NCI-H510A treated with DMSO at 0.1 percent for 48 hours (cell line): ENCODE results near the gene MAMDC2.

Experiments used
- DNase-seq: peaks from one replicate; lab custom pipeline; 2025; lab: John Stamatoyannopoulos, UW

The MAMDC2 gene

GRCh38 chr9:70108181-70108580 is 64.5 kb downstream of the MAMDC2 start:
- no peak for DNase-seq

- DNase-seq = peak; percentile 69
These were observed 66.8 kb downstream of the MAMDC2 start for GRCh38 chr9:70110194-70111041.

GRCh38 chr9:70111042-70111602 is 67.5 kb downstream of the MAMDC2 start:
- DNase-seq = peak; percentile 67

DNA sequence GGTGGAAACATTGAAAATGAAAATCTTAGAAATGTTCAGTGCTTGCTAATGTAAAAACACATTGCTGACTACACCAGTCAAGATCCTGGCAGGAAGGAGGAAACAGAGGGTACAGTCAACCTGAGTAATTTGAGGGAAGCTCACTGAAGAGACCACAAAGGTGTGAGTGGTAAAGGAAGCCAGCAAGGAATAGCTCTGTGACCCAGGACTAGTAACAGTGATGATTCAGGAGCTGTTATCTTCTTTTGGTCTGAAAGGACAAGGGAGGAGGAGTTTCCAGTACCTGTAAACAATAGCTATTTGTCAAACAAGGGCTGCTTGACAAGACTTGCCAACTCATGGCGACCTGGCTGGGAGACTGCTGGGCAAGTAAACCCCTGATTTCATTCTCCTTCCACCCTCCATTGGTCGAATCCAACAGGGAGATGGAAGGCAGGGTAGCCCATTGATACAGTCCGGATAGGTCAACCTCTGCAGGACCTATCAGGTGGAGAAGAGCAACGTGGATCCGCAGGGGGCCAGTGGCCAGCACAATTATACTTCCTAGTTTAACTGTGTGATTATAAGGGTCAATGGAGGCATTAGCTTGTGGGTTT is 68.1 kb downstream of the MAMDC2 start:
- DNase-seq = no peak

DNA sequence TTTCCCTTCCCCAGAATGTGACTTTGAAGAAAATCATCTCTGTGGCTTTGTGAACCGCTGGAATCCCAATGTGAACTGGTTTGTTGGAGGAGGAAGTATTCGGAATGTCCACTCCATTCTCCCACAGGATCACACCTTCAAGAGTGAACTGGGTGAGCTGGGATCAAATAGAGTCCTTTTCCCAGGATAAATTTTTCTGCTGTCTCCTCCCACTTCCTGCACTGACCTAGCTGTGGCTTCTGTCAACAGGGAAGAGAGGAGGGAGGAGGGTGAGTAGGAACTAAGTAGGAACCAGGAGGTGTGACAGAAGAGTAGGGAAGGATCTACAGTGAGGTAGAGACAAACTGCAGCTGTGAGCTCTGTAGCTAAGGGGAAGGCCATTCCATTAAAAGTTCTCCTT is 69.3 kb downstream of the MAMDC2 start:
- DNase-seq = peak; percentile 75

DNA sequence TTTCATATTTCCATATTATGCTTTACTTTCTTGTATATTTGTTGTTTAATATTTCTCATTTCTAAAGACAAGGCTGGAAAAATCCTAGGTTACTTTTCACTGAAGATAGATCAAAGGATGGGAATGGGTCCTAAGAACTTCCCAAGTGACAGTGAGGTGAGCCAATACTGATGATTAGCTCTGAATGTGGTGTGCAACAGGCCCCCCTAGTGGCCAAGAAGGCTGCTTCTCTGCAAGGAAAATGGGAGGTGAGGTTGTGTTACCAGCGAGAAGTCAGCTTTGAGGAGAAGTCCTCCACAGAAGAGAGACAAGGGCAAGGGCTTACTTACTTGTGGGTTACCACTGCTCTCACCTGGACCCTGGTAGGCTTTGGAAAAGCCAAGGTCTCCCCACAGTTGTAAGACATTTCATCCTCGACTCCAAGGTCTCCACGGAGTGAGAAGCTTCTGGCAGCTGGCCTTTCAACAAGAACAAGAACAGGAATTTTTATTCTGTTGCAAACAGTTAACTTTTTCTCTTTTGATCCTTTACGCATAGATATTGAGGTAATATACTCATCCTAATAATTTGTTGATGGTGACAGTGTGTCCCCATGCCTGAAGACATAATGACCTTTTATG is 69.9 kb downstream of the MAMDC2 start:
- peak; percentile 75 for DNase-seq

- DNase-seq = no peak
These were observed 71.2 kb downstream of the MAMDC2 start for GRCh38 chr9:70114898-70115297.

GRCh38 chr9:70117835-70118319 is 74.2 kb downstream of the MAMDC2 start:
- DNase-seq = no peak

GRCh38 chr9:70119786-70120185 is 76.1 kb downstream of the MAMDC2 start:
- DNase-seq = no peak

GRCh38 chr9:70120834-70121510 is 77.3 kb downstream of the MAMDC2 start:
- no peak for DNase-seq

DNA sequence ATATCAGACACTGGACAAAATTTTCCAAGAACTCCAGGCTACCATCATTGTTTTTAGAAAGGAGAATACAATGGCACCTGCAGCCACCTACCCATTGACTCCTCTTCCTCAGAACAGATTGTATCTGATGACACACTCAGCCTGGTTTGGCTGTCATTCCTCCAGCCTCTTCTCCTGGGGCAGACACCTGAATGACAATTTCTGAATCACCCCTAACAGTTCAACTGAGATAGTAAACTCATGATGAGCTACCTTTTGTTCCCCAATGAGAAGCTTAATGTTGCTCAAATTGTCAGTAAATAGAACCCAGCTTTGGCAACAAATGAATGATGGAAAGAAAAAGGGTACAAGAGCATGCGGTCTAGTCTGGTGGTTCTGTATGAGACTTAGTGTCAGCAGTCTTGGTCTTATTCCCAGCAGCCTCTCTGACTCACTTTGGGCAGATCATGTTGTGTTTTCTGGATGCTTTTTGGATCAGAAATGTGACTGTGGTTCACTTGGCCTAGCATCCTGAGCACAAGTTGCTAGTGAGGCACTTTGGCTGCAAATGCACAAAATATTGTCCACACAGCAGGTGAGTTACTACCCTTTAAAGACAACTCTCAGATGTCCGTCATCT is 78.3 kb downstream of the MAMDC2 start:
- DNase-seq = no peak

- no peak for DNase-seq
These were observed 80.0 kb downstream of the MAMDC2 start for GRCh38 chr9:70123695-70124094.

DNA sequence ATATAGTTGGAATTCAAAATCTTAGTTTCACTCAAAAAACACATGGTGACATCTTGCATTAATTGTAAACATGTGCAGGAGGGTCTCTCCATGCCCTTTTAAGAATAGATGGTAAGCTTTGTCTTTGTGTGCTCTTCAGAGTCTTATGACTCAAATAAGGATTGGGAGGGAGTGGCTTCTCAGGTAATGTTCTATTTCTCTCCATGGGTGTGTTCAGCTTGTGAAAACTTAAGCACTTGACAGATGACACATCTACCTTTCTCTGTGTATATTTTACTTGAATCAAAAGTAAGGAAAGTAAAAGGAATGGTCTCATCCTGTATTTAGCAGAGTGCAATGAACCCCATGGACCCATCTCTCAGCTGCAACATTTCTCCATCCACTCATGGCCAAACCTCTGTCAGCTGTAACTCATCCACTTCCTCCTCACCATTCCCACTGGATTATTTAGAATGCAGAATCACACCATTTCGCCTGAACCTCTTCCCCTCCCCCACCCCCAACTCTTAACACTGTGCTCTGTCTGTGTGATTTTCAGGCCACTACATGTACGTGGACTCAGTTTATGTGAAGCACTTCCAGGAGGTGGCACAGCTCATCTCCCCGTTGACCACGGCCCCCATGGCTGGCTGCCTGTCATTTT is 82.1 kb downstream of the MAMDC2 start:
- DNase-seq = no peak

- DNase-seq = no peak
These were observed 83.4 kb downstream of the MAMDC2 start for GRCh38 chr9:70127036-70127435.

DNA sequence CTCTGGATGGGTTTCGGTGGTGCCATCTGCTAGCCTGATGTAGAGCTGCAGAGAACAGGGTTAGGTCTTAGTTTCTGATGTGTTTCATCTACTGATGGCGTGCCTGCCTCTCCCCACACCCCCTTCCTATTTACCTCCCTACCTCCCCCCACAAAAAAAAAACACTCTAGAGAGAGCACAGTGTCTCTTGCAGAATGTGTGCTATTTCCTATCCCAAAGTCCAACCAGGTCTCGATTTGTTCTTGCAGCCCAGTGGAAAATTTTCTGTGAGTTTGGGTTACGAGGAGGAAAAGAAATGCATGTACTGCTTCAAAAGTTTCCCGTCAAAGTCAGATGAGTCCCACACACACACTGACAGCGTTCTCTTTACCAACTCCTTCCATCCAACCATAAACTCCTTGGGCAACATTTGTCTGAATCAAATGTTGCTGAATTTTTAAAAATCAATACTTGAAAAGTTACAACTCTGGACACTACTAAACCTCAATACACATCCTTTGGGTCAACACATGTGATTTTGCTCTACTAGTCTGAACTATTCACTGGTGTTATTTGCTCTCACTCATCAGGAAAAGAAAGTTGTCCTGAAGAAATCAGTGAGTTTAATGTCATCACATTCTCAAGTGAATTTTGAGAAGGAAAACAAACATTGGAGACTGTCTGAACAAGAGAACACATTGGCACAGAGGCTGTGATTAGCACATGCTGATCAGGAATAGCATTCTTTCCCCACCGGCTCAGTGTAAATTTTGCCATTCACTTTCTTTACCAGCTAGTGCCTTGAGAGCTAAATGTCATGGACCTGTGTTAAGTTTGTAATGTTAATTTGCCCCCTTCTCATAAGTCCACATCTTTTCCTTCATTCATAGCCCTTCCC is 84.1 kb downstream of the MAMDC2 start:
- no peak for DNase-seq

DNA sequence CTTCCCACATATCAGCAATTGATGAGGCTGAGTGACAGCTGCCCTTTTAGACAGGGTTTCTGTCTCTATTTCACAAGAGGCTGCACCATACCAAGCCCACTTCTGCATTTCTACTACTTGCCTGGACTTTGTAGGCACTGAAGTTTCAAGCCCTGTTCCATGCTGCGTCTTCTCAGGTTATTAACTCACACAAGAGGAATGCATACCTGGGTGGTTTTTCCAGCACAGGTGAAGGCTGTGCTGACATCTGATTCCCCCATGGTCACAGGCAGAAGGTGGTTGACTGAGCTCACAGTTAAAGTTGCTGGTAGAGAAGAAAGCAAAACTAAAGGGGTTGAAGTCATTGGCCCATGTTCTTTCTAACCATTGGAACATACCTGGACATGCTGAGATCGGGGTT is 86.6 kb downstream of the MAMDC2 start:
- no peak for DNase-seq

- peak; percentile 9 for DNase-seq
These were observed 87.6 kb downstream of the MAMDC2 start for GRCh38 chr9:70131296-70131695.

DNA sequence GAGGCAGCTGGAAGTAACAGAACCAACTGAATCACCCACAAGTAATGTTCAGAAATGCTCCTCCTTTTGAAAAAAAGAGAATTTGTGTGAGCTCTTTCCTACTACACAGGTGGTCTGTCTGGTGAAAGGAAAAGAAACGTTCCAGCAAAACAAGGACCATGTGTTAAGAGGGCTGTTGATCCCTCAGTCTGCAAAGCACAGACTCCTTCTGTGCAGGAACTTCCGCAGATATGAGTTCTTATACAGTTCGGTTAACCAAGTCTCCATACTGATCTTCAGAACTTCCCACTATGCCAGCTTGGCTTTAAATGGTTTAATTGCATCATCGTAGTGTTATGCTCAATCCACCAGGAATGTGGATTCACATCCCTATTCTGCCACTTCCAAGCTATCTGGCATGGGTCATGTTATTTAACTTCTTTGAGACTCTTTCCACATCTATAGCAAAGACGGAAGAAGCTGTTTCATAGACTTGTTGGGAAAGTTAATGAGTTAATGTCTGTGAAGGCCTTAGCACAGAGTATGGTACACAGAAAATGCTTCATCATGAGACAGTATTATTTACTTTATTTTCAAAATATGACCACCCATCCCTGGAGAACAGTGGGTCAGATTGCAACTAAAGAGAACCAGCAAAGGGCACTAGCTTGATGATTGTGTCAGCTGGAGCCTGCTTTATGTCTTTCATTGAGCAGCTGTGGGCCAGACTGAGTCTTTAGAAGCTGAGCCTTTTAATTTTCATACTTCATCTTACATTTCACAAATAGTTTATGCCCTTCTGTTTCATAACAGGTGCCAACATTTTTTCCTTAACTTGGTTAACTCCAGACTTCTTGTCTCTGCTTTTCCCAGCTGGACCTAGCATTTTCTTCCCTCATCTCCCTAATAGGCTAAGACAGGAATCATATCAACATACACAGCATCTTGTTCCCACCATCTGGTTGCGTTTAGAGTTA is 89.9 kb downstream of the MAMDC2 start:
- DNase-seq = no peak

GRCh38 chr9:70134360-70134759 is 90.7 kb downstream of the MAMDC2 start:
- DNase-seq = no peak
